Urinary bladder (tissue), 4 donors: ENCODE results near the gene TFDP1. TPM values are rescaled to one million over a fixed set of nuclear protein-coding genes. Genes with fewer than 3 reads are reported as not detected.
"Not testable (repeated sequence)": the region's sequence is repeated elsewhere in the genome, so short reads cannot be mapped to it uniquely, and the experiment has no call there.

ENCODE experiments used
- DNase-seq: peaks from one replicate; pipeline ENCODE4 v3.0.0-alpha.2; 2015; ENCODE audit errors: extremely low spot score
- H3K27ac ChIP-seq: one replicate; pipeline ENCODE4 v1.5.1; 2013; ENCODE audit warnings: low read depth, mild to moderate bottlenecking, moderate library complexity
- H3K36me3 ChIP-seq: one replicate; pipeline ENCODE4 v1.6.1; 2013; ENCODE audit warnings: mild to moderate bottlenecking, moderate library complexity; ENCODE audit not compliant: insufficient read depth
- H3K4me1 ChIP-seq: one replicate; pipeline ENCODE4 v1.6.1; 2013; ENCODE audit warnings: mild to moderate bottlenecking, moderate library complexity; ENCODE audit not compliant: insufficient read depth
- H3K4me3 ChIP-seq: one replicate; pipeline ENCODE4 v1.5.1; 2013; ENCODE audit warnings: low read depth, low read length
- WGBS: extraction: QIAGEN DNeasy Blood & Tissue Kit; methylation state at CpG from one replicate; pipeline ENCODE4 v1.1.7; 2013; 5-methylcytosine and 5-hydroxymethylcytosine counted together
- polyA plus RNA-seq: library from polyadenylated mRNA; stranded (reverse); fragments of 200-250 nt; gene quantifications from one replicate; pipeline ENCODE4 v1.2.3, GENCODE V29; 2013
- total RNA-seq: library from RNA; depleted of rRNA; stranded (reverse); fragments of >200 nt; gene quantifications from one replicate; pipeline ENCODE4 v1.2.3, GENCODE V29; 2014
- donor health status: healthy with polysubstance abuse.
- donor health status: healthy.

TFDP1 gene
- total and polyA plus RNA-seq, 2 donors: 33.6 to 44.4 TPM

DNA sequence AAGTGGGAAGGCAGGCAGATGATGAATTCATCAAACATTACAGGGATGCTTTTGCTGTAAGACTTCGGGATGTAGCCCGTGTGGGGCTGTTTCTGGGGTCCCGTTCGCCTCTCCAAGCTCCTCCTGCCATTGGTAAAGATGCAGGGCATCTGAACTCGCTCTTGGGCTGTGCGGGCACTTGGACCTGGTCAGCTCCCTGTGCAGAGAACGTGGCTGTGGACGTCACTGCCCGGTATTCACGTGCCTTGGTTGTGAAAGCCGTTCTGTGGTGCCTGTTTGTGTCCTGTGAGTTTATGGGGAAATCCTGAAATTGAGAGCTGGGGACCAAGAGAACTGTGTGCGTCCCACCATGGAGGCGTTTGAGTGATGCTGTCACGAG is 5.4 kb downstream of the TFDP1 start:
- Histone ChIP-seq H3K4me3 (no peak overlapping the region), H3K4me1 (no peaks in the 10 kb centered on the region), H3K36me3 (no peaks in the 10 kb centered on the region), H3K27ac (no peak overlapping the region)
- WGBS: 92% methylated on average over 14 of the region's 14 CpGs
- DNase-seq: no peak

DNA sequence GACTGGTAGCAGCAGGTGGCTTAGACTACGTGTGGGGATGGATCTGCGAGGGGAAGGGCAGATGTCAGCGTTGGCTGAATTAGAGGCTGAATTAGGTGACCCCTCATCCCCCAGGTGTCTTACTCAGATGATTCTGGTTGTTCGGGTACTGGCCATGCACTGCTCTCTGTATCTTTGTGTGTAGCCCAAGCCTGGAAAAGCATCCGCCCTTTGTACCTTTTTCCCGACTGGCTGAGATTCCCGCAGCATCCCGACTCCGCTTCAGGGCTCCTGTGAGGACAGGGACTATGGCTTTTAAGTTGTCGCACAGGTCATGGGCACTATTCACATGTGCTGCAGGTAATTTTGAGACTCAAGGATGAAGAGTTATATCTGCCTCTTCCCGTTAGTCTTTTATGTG is 7.2 kb downstream of the TFDP1 start:
- DNase-seq: no peak

GRCh38 chr13:113592571-113592970 is 8.0 kb downstream of the TFDP1 start:
- DNase-seq: no peak
- Histone ChIP-seq H3K4me3 (no peak overlapping the region), H3K27ac (no peak overlapping the region), H3K36me3 (no peaks in the 10 kb centered on the region), H3K4me1 (no peaks in the 10 kb centered on the region)
- WGBS: 99% methylated on average over 5 of the region's 5 CpGs

More for the DNA sequence above, 7.2 kb downstream of the TFDP1 start:
- Histone ChIP-seq H3K4me3 (no peak overlapping the region), H3K36me3 (no peaks in the 10 kb centered on the region), H3K4me1 (no peaks in the 10 kb centered on the region), H3K27ac (no peak overlapping the region)
- 92% methylated on average over 11 of the region's 11 CpGs for WGBS

- not testable (repeated sequence) for DNase-seq, H3K4me1 ChIP-seq, H3K4me3 ChIP-seq, H3K27ac ChIP-seq, H3K36me3 ChIP-seq
- WGBS: 97% methylated on average over 21 of the region's 21 CpGs
These were observed 9.7 kb downstream of the TFDP1 start for GRCh38 chr13:113594066-113594821.

GRCh38 chr13:113595131-113595530 is 10.6 kb downstream of the TFDP1 start:
- no peak overlapping the region for H3K27ac ChIP-seq
- H3K4me1 ChIP-seq: no peaks in the 10 kb centered on the region
- no peak for DNase-seq
- H3K4me3 ChIP-seq: no peak overlapping the region
- no peaks in the 10 kb centered on the region for H3K36me3 ChIP-seq
- 94% methylated on average over 8 of the region's 8 CpGs for WGBS

DNA sequence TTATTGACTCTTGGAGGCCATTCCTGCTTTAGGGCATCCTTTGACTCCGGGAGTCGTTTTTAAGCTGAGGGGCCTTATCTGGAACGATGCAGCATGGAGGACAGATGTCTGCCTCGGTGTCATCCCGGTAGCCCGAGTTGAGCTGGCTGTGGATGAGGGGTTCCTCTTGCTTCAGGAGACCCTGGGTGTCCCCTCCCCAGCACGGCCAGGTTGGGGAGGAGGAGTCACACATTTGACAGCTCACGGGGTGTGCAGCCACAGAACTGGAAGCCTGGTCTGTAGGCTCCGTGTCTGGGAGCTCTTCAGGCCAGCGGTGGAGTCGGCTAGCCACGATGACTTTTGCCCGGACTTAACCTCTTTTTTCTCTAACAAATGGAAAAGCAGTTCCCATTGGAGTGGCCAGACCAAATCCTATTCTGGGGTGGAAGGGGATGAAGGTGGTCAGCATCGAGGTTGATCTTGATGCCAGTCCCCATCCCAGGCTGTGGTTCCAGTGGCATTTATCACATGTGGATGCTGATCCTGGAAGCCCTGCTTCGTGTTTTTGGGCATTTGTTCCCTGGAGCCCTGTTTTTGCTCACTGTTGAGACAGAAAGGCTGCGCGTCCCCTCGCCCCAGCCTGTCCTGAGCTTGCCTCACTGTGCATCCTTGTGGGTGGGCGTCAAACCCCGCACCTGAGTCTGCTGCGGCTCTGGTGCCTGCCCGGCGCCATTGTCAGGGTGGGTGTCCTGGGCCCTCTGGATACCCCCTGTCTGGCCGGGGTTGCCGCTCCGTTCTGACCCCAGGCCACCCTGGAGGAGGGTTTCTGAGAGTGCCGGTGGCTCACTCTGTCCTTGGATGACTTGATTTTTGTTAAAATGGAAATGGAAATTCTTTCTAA is 12.0 kb downstream of the TFDP1 start:
- H3K27ac ChIP-seq: no peak overlapping the region
- no peak overlapping the region for H3K4me3 ChIP-seq
- no peaks in the 10 kb centered on the region for H3K4me1 ChIP-seq
- WGBS: 94% methylated on average over 27 of the region's 27 CpGs
- H3K36me3 ChIP-seq: no peaks in the 10 kb centered on the region
- no peak for DNase-seq

DNA sequence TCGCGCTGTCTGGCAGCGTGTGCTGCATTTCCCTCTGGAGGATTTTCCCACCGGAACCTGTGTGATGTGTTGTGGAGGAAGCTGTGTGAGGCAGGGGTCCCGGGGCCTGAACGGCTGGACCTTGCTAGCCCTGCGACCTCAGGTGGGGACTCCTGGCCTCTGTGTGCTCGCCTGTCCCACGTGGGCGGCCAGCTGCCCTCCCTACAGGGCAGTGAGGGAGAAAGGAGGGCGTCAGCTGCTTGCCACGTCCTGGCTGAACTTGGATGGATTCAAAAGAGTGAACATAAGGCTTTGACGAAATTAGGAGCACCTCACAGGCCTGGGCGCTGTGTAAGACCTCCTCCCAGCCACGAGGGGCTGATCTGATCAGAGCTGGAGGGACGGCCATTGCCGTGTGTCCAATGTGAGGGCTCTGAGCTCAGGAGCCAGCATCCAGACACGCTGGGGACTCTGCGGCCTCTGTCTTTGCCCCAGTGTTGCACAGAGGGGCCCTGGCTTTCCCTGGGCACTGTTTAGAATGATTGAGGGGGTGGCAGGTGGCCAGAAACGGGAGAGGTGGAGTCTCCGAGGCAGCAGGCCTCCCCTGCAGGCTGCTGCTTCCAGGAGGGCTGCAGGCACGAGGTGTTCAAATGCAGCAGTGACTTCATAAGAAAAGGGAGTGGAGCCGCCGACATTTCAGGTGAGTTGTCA is 13.0 kb downstream of the TFDP1 start:
- H3K4me1 ChIP-seq: no peaks in the 10 kb centered on the region
- 93% methylated on average over 24 of the region's 24 CpGs for WGBS
- no peak overlapping the region for H3K27ac ChIP-seq
- H3K36me3 ChIP-seq: no peaks in the 10 kb centered on the region
- H3K4me3 ChIP-seq: no peak overlapping the region
- DNase-seq: no peak

DNA sequence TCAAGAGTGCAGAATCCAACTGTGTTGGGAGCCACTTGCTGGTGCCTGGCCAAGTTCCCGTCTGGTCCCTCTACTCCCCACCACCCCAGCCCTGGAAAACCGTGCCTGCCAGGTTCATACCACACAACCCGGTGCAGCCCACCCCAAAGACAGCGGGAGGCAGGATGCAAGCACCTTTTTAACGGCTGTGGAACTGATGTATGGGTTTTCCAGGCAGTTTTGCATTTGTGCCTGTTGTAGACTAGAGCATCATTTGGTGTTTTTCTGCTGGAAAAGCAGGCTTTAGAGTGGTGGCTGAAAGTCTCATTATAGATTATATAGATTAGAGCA is 13.5 kb downstream of the TFDP1 start:
- Histone ChIP-seq H3K4me3 (no peak overlapping the region), H3K36me3 (no peaks in the 10 kb centered on the region), H3K4me1 (no peaks in the 10 kb centered on the region), H3K27ac (no peak overlapping the region)
- no peak for DNase-seq
- 89% methylated on average over 5 of the region's 5 CpGs for whole genome bisulfite sequencing

DNA sequence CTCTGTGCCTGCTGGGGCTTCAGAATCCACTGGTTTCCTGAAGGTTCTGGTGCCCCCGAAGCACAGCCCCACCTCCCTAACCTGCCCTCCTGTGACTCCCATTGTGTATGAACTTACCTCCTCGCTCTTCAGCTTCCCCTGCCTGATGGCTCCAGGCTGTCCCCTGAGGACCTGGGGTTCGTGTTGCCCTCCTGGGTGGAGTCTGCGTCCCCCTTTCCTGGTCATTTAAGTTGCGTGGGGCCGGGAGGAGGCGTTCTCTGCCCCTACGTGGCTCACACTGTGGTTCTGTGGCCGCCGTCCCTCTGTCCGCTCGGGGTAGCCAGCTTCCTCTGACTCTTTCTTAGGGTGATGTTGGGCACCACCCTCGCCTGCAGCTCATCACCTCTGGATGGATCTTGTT is 13.9 kb downstream of the TFDP1 start:
- no peak for DNase-seq
- 97% methylated on average over 13 of the region's 13 CpGs for WGBS
- no peaks in the 10 kb centered on the region for H3K36me3 ChIP-seq
- no peak overlapping the region for H3K27ac ChIP-seq
- no peak overlapping the region for H3K4me3 ChIP-seq
- no peaks in the 10 kb centered on the region for H3K4me1 ChIP-seq

DNA sequence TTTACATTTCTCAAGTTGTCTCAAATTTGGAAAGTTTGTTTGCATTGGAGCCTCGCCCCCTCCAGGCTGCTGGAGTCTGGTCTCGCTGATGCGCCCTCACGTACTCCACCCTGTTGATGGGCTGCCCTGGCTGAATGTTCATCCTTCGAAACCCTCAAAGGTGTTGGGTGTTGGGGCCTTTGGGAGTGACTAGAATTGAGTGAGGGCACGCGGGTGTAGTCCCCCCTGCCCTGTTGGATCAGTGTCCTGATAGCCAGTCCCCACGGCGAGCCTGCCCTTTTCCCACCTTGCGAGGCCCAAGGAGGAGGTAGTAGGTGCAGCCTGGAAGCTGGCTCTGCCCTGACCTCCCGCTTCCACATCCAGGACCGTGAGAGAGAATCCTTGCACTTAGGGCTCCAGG is 14.8 kb downstream of the TFDP1 start:
- 97% methylated on average over 12 of the region's 12 CpGs for WGBS
- Histone ChIP-seq H3K36me3 (no peaks in the 10 kb centered on the region), H3K4me3 (no peak overlapping the region), H3K27ac (no peak overlapping the region), H3K4me1 (no peaks in the 10 kb centered on the region)
- no peak for DNase-seq

DNA sequence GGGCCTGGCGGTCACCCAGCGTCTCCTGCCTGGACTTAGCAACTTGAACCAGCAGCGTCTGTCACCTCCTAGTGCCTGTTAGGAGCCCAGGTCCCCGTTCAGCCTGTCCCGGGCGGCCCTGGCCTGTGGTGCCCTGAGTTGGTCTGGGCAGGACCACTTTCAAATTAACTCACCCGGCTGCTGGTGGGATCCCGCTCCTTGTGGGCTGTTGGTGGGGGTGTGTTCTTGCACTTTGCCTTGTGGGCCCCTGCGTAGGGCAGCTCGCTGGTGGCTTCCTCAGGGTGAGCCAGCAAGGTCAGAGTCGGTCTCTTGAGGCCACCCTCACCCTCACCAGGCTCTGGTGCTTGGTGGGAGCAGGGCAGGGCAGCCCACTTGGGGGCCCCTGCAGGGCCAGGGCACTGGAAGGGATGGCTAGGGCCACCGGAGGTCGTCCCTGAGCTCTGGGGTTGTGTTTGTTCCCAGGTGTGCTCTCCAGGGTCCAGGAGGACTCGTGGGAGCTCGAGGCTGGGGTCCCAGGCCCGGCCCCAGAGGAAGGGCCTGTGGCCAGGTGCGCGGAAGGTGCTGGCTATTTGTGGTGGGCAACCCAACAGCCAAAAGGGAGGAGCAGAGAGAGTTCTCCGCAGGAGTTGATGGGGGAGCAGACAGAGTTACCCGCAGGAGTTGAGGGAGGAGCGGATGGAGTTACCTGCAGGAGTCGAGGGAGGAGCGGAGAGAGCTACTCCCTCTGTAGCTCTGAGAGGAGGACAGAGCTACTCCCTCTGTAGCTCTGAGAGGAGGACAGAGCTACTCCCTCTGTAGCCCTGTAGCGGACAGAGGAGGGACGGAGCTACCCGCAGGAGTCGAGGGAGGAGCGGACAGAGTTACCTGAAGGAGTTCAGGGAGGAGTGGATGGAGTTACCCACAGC is 16.9 kb downstream of the TFDP1 start:
- H3K27ac ChIP-seq: no peak overlapping the region
- H3K4me1 ChIP-seq: no peaks in the 10 kb centered on the region
- DNase-seq: no peak
- 93% methylated on average over 28 of the region's 28 CpGs for WGBS
- H3K36me3 ChIP-seq: no peaks in the 10 kb centered on the region
- H3K4me3 ChIP-seq: no peak overlapping the region

GRCh38 chr13:113602291-113602988 is 17.9 kb downstream of the TFDP1 start:
- WGBS: 76% methylated on average over 15 of the region's 15 CpGs

More at GRCh38 chr13:113602291-113602988, 17.9 kb downstream of the TFDP1 start:
- H3K4me3 ChIP-seq: no peak overlapping the region
- no peak for DNase-seq
- no peaks in the 10 kb centered on the region for H3K4me1 ChIP-seq
- H3K27ac ChIP-seq: no peak overlapping the region
- H3K36me3 ChIP-seq: no peaks in the 10 kb centered on the region
